Bronchial epithelial cell (primary cell): ENCODE measurements around the gene CD209. TPM values are rescaled to one million over a fixed set of nuclear protein-coding genes. Genes with fewer than 3 reads are reported as not detected.
A peak's percentile ranks its signal among the peaks of the same experiment; 100 is the strongest.

Source experiments
- DNase-seq: peaks from one replicate; pipeline ENCODE4 v3.0.0-alpha.2; 2010; ENCODE audit warnings: low read depth
- FAIRE-seq: peaks from 2 replicates; lab custom pipeline; 2011; peaks lifted over from hg19 to GRCh38; lab: Jason Lieb, UNC
- H3K27me3 ChIP-seq: 2 replicates; pipeline ENCODE4 v1.5.1; 2011; ENCODE audit warnings: low read length; ENCODE audit not compliant: control insufficient read depth, insufficient read depth
- H3K36me3 ChIP-seq: 2 replicates; pipeline ENCODE4 v1.5.1; 2011; ENCODE audit warnings: low read length; ENCODE audit not compliant: control insufficient read depth, insufficient read depth
- H3K4me3 ChIP-seq: 2 replicates; pipeline ENCODE4 v1.5.1; 2011; ENCODE audit warnings: mild to moderate bottlenecking, low read depth, low read length, control low read depth
- total RNA-seq: library from RNA; depleted of rRNA; stranded (reverse); fragments of >200 nt; gene quantifications from 2 replicates; pipeline ENCODE4 v1.2.1, GENCODE V29; 2014
- TF ChIP-seq, protein P1 (sequence below): IDR thresholded peaks from 2 replicates; pipeline ENCODE4 v1.5.1; 2011; ENCODE audit warnings: mild to moderate bottlenecking, moderate library complexity, low read length, control low read depth, inconsistent platforms; ENCODE audit not compliant: insufficient read depth, severe bottlenecking

The CD209 gene
- total RNA-seq, 1 donor from 2014 or later = not detected

DNA sequence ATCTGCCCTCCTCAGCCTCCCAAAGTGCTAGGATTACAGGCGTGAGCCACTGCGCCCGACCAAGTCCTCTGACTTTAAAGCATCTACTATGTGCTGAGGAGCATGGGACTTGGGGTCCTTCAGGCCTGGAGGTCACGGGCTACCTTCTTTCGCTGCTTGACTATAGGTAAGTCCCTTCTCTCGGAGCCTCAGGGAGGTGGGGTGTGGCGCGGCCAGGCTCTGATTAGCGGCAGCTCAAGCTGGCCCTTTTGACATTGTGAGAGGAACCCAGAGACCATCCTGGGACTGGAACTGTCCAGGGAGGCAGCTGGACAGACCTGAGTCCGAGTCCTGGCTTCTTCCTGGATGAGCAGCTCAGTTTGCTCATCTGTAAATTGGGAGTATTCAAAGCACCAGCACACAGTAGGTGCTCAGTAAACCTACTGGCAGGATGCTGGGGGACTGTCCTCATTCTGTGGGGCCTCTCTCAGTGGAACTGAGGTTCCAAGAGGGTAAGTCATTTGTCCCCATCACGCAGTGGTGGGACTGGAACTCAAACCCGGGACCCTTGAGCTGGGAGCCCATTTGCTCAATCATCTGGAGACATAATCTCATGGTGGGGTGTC, 46.2 kb downstream of the CD209 start:
- H3K36me3 ChIP-seq = no peaks in the 10 kb centered on the region
- TF ChIP-seq, protein P1, sequence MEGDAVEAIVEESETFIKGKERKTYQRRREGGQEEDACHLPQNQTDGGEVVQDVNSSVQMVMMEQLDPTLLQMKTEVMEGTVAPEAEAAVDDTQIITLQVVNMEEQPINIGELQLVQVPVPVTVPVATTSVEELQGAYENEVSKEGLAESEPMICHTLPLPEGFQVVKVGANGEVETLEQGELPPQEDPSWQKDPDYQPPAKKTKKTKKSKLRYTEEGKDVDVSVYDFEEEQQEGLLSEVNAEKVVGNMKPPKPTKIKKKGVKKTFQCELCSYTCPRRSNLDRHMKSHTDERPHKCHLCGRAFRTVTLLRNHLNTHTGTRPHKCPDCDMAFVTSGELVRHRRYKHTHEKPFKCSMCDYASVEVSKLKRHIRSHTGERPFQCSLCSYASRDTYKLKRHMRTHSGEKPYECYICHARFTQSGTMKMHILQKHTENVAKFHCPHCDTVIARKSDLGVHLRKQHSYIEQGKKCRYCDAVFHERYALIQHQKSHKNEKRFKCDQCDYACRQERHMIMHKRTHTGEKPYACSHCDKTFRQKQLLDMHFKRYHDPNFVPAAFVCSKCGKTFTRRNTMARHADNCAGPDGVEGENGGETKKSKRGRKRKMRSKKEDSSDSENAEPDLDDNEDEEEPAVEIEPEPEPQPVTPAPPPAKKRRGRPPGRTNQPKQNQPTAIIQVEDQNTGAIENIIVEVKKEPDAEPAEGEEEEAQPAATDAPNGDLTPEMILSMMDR = no peak
- DNase-seq (no peak), FAIRE-seq (no peak)
- H3K27me3 ChIP-seq = peaks cover 4% of the 10 kb centered on the region
- no peak overlapping the region for H3K4me3 ChIP-seq

- Histone ChIP-seq H3K27me3 (peaks cover 4% of the 10 kb centered on the region), H3K4me3 (no peak overlapping the region), H3K36me3 (no peaks in the 10 kb centered on the region)
- DNase-seq (peak; percentile 63), FAIRE-seq (no peak)
- TF ChIP-seq, protein P1 = no peak
Observed at GRCh38 chr19:7699417-7700401, 47.6 kb downstream of the CD209 start.

GRCh38 chr19:7699003-7699402, 48.3 kb downstream of the CD209 start:
- H3K27me3 ChIP-seq = peaks cover 4% of the 10 kb centered on the region
- DNase-seq = no peak
- TF ChIP-seq, protein P1 = no peak
- FAIRE-seq = no peak
- no peak overlapping the region for H3K4me3 ChIP-seq
- no peaks in the 10 kb centered on the region for H3K36me3 ChIP-seq

DNA sequence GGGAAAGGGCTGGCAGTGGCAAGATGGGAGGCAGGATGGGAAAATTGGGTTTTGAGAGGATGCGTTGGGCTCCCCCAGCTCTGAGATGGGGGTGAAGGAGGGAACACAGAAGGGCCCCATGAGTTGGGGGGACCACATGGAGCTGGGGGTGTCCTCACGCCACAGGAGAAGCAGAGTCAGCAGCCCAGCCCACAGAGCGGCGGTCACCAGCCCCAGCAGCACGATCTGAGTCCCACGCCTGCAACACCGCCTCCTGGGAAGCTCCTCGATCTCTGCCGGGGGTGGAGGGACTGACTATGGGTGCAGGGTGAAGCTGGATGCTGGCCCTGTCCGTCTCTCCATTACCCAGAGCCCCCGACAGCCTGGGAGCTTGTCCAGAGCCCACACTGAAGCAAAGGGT, 48.8 kb downstream of the CD209 start:
- peaks cover 4% of the 10 kb centered on the region for H3K27me3 ChIP-seq
- DNase-seq (no peak), FAIRE-seq (no peak)
- TF ChIP-seq, protein P1 = no peak
- no peak overlapping the region for H3K4me3 ChIP-seq
- no peaks in the 10 kb centered on the region for H3K36me3 ChIP-seq

- FAIRE-seq (no peak), DNase-seq (no peak)
- TF ChIP-seq, protein P1 = no peak
- no peaks in the 10 kb centered on the region for H3K36me3 ChIP-seq
- no peak overlapping the region for H3K4me3 ChIP-seq
- H3K27me3 ChIP-seq = peaks cover 4% of the 10 kb centered on the region
Observed at GRCh38 chr19:7697721-7698287, 49.5 kb downstream of the CD209 start.
